ENCODE data around the gene DCLK2. TPM values are rescaled to one million over a fixed set of nuclear protein-coding genes. Genes with fewer than 3 reads are reported as not detected.

DCLK2 gene
- total RNA-seq, 1 donor from 2014 or later: 0.40 TPM

DNA sequence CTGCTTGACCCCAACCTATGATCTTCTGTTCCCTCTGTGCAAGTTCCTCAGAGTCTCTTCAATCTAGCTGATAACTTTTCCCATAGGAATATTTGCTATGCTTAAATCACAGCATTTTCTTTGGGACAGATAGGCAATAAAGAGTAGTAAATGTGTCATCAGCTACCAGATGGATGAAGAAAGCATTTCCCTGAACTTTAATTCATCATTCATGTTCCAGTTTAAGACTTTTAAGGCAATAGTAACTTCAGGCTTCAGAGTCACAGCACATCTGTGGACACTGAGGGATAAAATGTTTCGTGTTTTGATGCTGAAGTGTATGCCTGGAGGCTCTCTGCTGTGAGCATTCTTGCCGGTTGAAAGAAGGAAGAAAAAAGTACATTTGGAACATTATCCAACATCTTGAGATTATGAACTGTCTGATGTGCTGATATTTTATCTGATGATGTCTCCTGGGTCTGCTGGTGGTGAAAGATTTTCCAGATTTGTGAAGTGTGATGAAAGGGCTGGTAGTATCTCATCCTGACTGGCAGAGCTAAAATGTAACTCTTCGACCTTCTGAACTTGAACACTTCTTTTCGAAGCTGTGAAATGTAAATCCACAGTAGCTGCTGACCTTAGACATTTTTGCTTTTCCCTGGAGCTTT, 133.7 kb downstream of the DCLK2 start:
- ATAC-seq: no peak

DNA sequence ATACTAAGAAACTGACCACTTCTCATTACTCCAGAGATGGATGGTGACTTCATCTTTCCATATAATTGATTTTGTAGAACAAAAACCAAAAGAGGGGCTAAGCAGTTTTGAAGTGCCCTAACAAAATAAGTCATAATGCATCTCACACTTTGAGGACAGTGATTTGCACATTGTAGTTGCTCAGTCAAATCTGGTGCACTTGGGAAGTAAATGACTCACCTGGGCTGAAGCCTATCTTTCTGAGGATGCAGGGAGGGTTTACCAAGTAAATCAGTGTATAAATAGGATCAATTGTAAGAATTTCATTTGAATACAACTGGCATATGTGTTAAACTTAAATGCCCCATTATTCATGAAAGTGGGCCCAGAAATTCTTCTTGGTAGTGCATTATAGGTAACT, 134.2 kb downstream of the DCLK2 start:
- ATAC-seq: no peak

DNA sequence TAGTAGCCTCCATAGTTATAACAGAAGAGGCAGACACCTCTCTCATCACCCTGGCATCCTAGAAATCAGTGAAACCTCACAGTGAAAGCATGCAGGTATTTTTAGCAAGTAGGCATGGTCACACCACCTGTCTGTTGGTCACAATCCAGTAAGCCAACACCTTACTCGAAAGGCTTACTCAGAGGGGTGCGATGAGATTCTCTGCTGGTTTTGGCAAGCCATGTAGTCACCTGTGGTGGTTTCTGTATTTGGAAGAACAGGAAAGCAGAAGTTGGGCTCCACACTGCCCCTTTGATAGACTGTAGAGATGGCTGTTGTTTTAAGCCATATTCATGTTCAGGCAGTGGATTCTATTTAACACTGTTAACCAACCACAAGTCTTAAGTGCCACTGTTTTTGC, 134.7 kb downstream of the DCLK2 start:
- ATAC-seq: peak; percentile 87

DNA sequence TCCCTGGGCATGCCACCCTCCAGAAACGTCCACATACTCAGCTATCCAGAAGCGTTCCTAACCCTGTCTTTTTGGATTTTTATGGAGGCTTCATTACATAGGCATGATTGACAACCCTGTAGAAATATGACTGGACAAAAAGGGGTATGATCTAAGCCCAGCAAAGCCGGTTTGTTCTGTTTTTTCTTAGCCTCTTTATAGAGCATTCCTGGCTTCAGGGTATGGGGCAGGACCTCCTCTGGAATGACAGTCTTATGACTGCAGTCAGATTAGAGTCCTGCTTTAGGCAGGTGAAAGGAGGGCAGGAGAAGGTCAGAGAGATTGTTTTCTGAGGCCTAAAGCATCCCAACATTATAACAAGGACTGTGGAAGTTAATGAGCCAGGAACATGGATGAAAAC, 137.4 kb downstream of the DCLK2 start:
- ATAC-seq: peak; percentile 82

DNA sequence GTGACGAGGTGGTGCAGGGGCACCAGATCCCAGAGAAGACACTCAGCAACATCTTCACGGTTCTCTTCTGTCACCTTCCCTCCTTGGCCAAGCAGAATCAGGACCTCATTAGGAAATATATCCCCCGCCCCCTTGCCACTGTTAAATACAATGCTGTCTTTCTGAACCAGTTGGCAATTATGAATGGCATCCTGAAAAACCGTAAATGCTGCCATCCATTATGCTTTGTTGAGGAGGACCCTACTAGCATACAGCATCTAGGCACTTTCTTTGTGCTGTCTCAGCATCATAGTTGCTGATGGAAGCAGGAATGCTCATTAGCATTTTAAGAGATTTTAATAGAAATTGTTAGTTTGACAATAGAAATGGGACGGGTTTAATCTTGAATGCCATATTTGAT, 138.5 kb downstream of the DCLK2 start:
- no peak for ATAC-seq

DNA sequence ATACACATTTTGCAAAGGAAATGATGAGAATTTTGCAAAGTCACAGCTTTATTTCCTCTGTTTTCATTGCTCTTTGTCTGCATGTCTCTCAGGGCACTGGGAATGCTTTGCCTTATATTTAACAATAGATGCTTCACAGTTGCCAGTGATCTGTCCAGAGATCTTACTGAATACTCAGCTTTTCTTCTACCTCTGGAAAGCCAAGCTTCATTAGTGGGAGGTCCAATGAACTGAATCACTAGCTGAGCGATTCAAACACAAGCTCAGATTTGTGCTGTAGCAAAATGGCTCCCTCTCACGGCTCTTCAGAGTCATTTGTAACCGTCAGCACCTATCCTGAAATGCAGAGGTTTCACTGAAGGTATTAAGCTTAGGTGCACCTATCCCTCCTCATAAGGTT, 138.9 kb downstream of the DCLK2 start:
- peak; percentile 31 for ATAC-seq

DNA sequence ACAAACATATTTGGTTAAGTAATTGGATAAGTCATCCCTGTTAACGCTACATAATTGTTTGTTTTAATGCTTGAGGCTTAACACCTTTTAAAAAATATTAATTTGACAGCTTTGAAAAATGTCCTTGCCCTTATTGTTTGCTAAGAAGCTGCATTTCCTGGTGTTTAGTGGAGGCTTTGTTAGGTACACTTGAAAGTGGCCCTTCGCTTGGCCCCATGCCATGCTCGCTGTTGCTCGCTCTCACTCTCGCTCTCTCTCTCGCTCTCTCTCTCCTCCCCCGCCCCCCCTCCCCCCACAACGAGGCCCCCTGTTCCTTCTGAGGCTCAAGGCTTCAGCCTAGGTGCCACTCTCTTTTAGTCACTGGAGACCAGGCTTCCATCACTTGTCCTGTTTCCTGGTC, 139.6 kb downstream of the DCLK2 start:
- ATAC-seq: no peak

DNA sequence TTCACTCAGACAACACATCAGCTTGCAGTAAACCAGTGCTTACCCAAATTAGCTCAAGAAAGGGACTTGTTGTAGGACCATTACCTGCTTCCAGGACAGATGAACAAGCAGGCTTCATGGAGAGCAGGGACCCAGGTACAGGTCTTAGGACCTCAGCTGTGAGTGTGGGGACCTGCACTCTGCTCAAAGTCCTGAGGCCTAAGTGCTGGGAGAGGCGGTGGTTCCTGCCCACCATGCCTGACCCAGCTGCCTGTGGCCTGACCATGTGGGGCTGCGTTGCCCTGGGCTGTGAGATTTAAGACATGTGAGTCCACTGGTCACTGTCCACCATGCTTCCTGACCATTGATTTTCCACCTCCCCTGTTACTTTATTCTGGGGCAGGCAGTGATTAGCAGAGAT, 140.2 kb downstream of the DCLK2 start:
- ATAC-seq: no peak

DNA sequence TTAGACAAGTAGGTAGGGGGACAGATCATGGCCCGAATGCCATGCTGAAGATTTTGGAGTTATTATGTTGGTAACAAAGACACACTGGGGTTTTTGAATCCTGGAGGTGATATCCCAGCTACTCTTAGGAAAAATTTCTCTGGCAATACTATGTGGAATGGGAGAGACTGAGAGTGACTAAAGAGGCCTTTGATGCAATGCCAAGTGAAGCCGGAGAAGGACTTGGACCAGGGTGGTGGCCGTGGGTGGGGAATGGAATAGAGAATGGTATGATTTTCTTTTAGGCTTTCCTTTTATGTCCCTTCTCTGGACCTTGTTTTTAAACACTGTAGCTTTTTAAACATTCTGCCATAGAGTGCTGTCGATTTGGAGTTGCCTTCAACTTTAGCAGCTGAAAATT, 141.6 kb downstream of the DCLK2 start:
- ATAC-seq: no peak

DNA sequence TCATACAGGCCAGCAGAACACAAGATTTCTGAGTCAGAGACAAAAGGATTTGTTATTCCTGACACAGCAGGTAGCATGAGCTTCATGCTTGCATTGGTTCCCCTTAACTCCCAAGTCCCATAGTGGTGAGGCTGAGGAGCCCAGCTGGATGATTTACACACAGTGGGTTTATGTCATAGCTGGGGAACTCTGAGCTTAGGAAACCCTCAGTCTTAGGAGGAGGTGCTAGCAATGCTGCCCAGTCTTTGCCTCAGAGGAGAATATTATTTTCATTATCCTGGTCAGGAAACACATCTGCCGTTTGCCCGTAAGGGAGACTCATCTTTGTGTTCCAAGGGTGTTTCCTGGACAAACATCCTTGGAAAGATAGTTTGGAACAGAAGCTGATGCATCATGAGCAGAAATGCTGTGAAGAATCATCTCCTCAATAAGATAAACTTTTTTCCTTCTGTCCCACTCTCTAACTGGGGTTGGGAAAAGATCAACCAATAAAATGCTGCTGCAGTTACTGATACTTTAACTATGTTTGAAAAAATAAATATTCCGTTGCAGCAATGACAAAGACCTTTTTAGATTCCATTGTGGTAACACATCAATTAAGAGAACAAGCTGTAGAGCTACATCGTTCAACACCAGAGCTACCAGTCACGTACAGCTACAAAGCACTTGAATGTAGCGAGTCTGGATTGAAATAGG, 146.8 kb downstream of the DCLK2 start:
- no peak for ATAC-seq

DNA sequence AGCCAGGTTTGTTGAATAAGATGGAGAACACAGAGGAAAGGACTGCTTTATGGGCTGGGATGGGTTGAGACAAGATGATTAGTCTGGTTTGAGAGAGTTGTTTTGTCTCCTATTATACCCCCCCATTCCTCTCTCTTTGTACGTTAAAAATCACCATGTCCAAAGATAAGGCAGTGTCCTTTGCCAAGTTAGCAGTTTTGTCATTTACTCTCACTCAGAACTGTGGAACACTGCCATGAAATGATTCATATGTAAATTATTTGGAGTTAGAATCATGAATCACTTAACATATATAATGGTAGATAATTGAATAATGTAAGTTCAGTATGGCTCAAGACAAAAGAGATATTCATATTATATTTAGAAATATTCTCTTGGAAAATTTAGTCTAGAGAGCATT, 151.3 kb downstream of the DCLK2 start:
- peak; percentile 37 for ATAC-seq

DNA sequence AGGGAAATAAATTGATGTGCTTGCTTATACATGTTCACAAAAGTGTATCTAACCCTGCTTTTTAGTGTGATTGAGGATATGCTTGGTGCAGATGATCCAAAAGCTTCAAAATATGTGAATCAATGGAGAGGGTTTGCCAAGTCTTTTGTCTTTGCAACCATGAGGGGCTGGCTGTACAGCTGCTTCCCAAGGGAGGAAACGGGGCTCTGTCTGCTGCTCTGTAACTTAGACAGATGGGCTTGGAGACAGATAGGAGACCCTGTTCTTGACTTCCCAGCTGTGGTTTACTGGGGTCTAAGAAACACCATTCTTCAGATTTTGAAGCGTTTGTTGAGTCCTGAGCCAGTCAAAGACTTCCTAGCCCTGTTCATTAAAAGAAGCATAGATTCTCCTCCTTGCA, 152.3 kb downstream of the DCLK2 start:
- no peak for ATAC-seq

DNA sequence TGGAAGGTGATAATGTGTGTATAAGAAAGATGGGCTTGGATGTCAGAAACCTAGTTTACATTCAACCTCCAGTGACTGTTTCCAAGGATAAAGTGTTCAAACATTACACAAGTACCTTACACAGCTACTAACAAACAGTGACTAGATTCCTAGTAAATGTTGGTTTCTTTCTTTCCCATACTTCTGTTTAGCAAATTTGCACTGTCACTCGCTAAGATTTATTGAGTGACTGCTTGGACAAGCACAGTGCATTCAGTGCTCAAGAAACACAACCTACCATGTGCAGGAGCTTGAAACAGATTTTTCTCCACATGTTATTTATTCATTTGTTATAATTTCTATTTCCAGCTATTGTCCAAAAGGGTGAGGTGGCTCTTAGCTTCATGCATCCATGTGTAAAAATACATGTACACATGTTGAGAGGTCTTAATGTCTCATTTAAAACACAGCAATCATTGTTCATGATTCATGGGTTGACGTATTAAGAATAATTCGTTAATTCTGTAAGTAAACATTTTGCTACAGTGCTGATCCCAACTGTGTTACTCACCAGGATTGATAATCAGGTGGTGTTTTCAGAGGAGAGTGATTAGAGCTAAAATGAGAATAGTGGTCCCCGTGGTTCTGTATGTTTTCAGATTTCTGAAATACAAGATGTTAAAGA, 153.0 kb downstream of the DCLK2 start:
- ATAC-seq: no peak

DNA sequence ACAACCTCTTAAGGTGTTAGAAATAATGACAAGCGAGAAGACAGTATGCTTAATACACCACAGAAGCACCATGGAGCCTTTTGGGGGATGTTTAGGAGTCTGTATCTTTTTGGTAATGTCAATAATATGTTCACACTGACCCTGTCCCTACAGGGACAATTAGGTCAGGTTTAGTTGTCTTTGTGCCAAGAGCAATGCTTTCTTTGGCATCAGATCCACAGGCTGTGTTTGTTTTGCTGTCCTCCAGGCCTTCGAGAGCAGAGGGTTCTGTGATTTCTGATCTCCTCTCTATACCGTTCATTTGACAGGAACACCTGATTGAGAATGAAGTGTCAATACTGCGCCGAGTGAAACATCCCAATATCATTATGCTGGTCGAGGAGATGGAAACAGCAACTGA, 153.8 kb downstream of the DCLK2 start:
- ATAC-seq: no peak

DNA sequence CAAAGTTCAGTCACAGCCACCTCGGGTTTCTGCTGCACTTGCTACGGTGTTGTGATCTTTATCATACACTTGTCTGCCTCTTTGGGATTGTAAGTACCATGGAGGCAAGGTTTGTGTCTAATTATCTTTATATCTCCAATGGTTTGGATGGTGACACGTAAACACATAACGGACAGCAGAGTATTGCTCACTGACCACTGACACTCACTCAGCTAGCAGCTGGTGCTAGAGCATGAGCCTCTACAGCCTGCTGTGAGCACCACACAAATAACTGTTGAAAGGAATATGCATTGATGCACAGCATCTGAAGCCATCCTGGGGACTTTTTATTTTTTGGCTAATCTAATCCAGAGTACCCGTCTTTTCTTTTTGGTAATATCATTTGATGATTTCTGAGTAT, 156.0 kb downstream of the DCLK2 start:
- no peak for ATAC-seq

DNA sequence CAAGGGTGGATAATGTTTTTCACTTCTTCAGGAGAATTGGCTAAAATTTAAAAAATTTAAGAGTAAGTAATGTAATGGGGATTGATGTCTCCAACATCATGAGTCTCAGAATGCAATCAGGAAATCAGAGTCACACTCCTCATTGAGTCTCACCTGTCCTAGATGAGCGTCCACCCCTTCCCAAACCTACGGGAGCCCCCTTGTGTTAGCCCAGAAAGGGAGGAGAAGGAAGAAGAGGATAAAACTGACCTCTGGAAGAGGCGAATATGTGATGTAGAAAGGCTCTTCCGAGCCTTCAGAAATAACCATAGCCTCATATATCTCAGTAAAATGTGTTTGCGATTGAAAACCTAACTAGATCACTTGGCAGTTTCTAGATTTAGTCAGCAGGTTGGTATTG, 157.1 kb downstream of the DCLK2 start:
- no peak for ATAC-seq

DNA sequence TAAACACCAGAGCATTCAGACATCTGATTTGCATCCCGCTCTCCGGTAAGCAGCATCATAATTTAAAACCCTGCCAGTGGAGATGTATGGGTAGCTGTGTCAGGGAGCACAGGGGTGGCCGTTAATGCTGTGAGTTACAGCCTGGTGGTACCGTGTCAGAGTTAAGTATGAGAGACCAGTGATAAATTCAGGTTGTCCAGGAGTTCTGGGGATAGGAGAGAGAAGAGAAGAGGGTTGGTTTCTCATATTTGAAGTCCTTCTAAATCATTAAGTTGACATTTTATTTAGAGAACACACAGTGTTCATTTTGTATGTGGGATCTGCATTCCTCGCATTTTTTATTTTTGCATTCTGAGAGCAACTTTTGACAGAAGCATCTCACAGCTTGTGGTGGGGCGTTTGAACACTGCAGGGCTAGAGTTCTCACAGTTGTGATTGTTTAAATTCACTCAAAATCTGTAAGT, 157.6 kb downstream of the DCLK2 start:
- ATAC-seq: no peak

DNA sequence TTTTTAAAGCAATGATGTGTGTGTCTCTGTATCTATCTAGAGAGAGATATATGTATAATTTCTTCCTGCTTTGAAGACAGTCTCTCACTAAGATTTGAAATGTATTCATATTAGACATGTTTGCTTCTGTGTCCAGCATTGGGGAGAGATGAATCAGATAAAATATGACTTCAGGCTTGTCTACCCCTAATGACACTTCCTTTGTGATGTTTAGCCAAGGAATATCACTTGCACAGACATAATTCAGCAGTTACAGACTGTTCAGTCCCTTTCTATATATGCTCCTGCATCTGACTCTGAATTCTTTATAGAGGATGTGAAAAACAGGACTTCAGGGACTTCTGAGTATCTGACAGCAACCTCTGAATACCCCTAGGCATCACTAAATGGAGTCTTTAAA, 158.4 kb downstream of the DCLK2 start:
- no peak for ATAC-seq

DNA sequence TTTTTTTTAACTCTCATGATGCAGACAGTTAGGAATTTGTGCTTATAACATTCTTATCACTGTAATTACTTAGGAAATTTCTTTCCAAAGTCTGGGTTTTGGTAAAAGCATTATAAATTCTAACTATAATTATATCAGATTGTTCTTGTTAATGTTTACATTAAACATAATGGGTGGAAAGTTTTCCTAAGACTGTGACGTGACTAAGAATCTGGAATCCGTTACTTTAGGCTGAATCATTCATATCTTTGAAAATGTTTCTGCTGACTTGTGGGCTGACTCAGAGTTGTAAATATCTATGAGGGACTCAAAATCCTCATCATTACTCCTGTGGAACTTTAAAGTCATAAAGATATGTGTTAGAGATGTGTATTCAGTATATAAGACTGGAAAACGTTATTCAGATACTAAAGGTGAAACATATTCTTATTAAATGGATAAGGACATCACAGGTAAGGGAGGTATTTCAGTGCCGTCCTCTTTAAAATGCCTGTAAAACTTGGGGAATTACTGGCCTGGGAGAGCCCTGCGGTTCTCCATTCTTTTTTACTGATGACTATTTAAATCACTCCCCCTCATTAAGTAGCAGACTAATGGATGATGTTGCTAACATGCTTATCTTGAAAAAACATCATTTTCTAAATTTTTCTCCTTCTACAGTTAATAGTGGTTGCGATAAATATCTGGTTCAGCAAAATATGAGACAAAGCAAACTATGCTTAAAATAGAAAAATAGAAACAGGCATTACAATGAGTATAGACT, 159.0 kb downstream of the DCLK2 start:
- ATAC-seq: no peak

DNA sequence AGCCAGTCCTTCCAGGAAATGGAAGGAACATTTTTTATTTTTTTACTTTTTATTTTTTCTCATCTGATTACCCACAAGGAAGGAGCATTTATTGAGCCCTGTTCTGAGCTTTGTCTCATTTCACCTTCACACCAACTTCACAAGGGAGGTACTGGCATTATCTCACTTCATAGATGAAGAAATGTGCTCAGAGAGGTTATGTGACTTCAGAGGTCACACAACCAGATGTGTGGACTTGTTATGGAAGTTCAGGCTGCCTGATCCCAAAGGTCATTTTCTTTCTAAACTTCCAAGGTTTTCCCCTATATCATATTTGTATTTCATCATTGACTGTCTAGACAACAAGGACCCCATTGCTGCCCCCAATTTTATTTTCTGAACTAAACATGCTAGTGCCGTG, 160.3 kb downstream of the DCLK2 start:
- no peak for ATAC-seq

DNA sequence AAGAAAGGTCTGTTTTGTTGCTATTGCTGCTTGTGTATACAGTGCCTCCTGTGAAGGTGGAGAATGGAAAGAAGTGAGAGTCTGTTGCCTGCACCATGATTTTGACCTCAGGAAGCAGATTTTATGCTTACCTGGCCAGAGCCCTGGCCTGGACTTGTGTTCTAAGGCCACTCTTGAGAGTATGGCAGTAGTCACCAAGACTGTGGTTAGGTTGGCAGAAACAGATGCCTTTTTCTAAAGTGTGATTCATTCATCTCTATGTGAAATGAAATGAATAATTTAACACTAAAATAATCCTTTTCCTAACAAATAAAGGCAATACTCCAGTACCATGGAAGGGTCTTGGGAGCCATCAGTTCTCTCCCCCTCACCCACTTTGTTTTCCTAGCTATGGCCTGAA, 161.8 kb downstream of the DCLK2 start:
- no peak for ATAC-seq

DNA sequence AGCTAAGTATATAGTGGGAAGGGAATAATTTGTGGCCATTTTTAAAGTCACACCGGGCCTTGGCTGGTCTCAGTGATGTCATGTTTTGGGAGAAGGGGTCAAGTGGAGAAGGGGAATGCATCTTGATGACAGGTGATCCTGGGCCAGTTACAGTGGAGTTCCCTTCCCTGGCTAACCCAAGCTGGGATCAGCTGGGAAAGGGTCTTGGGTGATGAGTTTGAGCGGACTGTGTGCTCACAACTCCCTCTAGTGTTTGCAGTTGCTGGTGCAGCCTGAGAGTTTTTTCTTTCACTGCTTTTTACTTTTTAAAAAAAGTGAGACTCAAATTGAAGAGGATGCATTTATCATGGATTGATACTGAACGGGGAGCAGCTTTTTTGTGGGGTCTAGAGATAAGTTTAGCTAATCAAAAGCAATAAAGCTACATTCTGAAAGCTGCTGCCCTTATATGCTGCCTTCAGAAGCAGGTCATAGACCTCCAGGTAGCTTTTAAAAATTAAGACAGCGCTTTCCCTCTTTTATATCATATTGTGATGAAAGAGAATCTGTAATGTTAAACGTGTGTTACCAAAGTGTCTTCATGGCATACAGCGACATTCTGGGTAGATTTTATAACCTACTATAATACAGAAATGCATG, 164.7 kb downstream of the DCLK2 start:
- ATAC-seq: no peak

DNA sequence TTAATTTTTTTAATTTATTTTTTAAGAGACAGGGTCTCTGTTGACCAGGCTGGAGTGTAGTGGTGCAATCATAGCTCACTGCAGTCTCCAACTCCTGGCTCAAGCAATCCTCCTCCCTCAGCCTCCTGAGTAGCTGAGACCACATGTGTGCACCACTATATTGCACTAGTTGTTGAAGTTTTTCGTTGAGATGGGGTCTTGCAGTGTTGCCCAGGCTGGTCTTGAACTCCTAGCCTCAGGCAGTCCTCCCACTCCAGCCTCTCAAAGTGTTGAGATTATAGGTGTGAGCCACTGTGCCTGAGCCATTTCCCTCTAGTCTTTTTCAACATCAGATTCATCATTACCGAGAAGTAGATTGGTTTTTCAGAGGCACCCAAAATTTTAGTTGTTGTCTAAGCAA, 165.7 kb downstream of the DCLK2 start:
- ATAC-seq: no peak
